HG03378 (cell line): ENCODE measurements around the gene P2RX4.
A peak's percentile ranks its signal among the peaks of the same experiment; 100 is the strongest.
"Not testable (repeated sequence)": the region's sequence is repeated elsewhere in the genome, so short reads cannot be mapped to it uniquely, and the experiment has no call there.

Experiments used
- ATAC-seq: cut with Tn5 transposase; IDR thresholded peaks from one replicate; pipeline ENCODE4 v1.9.1; 2021; ENCODE audit warnings: mild to moderate bottlenecking, moderate library complexity; ENCODE audit not compliant: unreplicated experiment

P2RX4 gene

GRCh38 chr12:121209624-121210572, at the start of gene P2RX4:
P2RX4 (plus strand) TSS chr12:121210129; CDS start chr12:121210165, 36 bp downstream.
- ATAC-seq: peak; percentile 60

- no peak for ATAC-seq
These were observed 47.5 kb upstream of the P2RX4 start for GRCh38 chr12:121162384-121162783.

- ATAC-seq: no peak
These were observed 46.9 kb upstream of the P2RX4 start for GRCh38 chr12:121162985-121163384.

- not testable (repeated sequence) for ATAC-seq
These were observed 45.1 kb upstream of the P2RX4 start for GRCh38 chr12:121164839-121165238.

GRCh38 chr12:121165316-121165715, 44.6 kb upstream of the P2RX4 start:
- ATAC-seq: no peak

- no peak for ATAC-seq
These were observed 43.6 kb upstream of the P2RX4 start for GRCh38 chr12:121166356-121166755.

- ATAC-seq: no peak
These were observed 42.6 kb upstream of the P2RX4 start for GRCh38 chr12:121167232-121167820.

- no peak for ATAC-seq
These were observed 42.0 kb upstream of the P2RX4 start for GRCh38 chr12:121167951-121168350.

GRCh38 chr12:121170151-121170550, 39.8 kb upstream of the P2RX4 start:
- ATAC-seq: no peak

GRCh38 chr12:121170611-121171260, 39.2 kb upstream of the P2RX4 start:
- no peak for ATAC-seq

- ATAC-seq: no peak
These were observed 37.8 kb upstream of the P2RX4 start for GRCh38 chr12:121172145-121172544.

GRCh38 chr12:121175383-121176119, 34.4 kb upstream of the P2RX4 start:
- ATAC-seq: no peak

- no peak for ATAC-seq
These were observed 33.0 kb upstream of the P2RX4 start for GRCh38 chr12:121176826-121177529.

GRCh38 chr12:121181181-121181580, 28.7 kb upstream of the P2RX4 start:
- no peak for ATAC-seq

- ATAC-seq: no peak
These were observed 27.6 kb upstream of the P2RX4 start for GRCh38 chr12:121182222-121182893.

- ATAC-seq: no peak
These were observed 25.5 kb upstream of the P2RX4 start for GRCh38 chr12:121184425-121184824.

- no peak for ATAC-seq
These were observed 24.7 kb upstream of the P2RX4 start for GRCh38 chr12:121184984-121185889.

- ATAC-seq: no peak
These were observed 23.1 kb upstream of the P2RX4 start for GRCh38 chr12:121186826-121187225.

GRCh38 chr12:121187501-121187900, 22.4 kb upstream of the P2RX4 start:
- no peak for ATAC-seq
